Measurements from ENCODE around the gene NKX1-2. TPM values are rescaled to one million over a fixed set of nuclear protein-coding genes. Genes with fewer than 3 reads are reported as not detected.

NKX1-2 gene
- total RNA-seq, 1 donor, result not detected

- no peak for DNase-seq (ENCODE audit: low read depth)
- no peak overlapping the region for H3K4me3 ChIP-seq (ENCODE audit: low read depth, low read length)
- TF ChIP-seq CTCF (IDR thresholded peaks at IDR 0.05; ENCODE audit: insufficient read depth, low read length), result no peak
Observed at GRCh38 chr10:124484661-124485060, 34.8 kb upstream of the NKX1-2 start.

GRCh38 chr10:124484031-124484430 is 34.2 kb upstream of the NKX1-2 start:
- no peak overlapping the region for H3K4me3 ChIP-seq (ENCODE audit: low read depth, low read length)
- DNase-seq (ENCODE audit: low read depth), result no peak
- TF ChIP-seq CTCF (IDR thresholded peaks at IDR 0.05; ENCODE audit: insufficient read depth, low read length), result no peak

GRCh38 chr10:124482876-124483275 is 33.0 kb upstream of the NKX1-2 start:
- H3K4me3 ChIP-seq (ENCODE audit: low read depth, low read length), result no peak overlapping the region
- TF ChIP-seq CTCF (IDR thresholded peaks at IDR 0.05; ENCODE audit: insufficient read depth, low read length), result no peak
- no peak for DNase-seq (ENCODE audit: low read depth)

GRCh38 chr10:124482236-124482800 is 32.5 kb upstream of the NKX1-2 start:
- no peak overlapping the region for H3K4me3 ChIP-seq (ENCODE audit: low read depth, low read length)
- TF ChIP-seq CTCF (IDR thresholded peaks at IDR 0.05; ENCODE audit: insufficient read depth, low read length), result no peak
- no peak for DNase-seq (ENCODE audit: low read depth)

- no peak overlapping the region for H3K4me3 ChIP-seq (ENCODE audit: low read depth, low read length)
Observed at GRCh38 chr10:124481717-124482116, 31.9 kb upstream of the NKX1-2 start.

GRCh38 chr10:124480860-124481259 is 31.0 kb upstream of the NKX1-2 start:
- no peak for TF ChIP-seq CTCF (IDR thresholded peaks at IDR 0.05; ENCODE audit: insufficient read depth, low read length)
- H3K4me3 ChIP-seq (ENCODE audit: low read depth, low read length), result no peak overlapping the region
- no peak for DNase-seq (ENCODE audit: low read depth)

More at GRCh38 chr10:124481717-124482116, 31.9 kb upstream of the NKX1-2 start:
- no peak for DNase-seq (ENCODE audit: low read depth)
- TF ChIP-seq CTCF (IDR thresholded peaks at IDR 0.05; ENCODE audit: insufficient read depth, low read length), result no peak

- TF ChIP-seq CTCF (IDR thresholded peaks at IDR 0.05; ENCODE audit: insufficient read depth, low read length), result no peak
- DNase-seq (ENCODE audit: low read depth), result no peak
- H3K4me3 ChIP-seq (ENCODE audit: low read depth, low read length), result no peak overlapping the region
Observed at GRCh38 chr10:124478515-124478914, 28.7 kb upstream of the NKX1-2 start.
